ENCODE results near the gene LACTB.

DNA sequence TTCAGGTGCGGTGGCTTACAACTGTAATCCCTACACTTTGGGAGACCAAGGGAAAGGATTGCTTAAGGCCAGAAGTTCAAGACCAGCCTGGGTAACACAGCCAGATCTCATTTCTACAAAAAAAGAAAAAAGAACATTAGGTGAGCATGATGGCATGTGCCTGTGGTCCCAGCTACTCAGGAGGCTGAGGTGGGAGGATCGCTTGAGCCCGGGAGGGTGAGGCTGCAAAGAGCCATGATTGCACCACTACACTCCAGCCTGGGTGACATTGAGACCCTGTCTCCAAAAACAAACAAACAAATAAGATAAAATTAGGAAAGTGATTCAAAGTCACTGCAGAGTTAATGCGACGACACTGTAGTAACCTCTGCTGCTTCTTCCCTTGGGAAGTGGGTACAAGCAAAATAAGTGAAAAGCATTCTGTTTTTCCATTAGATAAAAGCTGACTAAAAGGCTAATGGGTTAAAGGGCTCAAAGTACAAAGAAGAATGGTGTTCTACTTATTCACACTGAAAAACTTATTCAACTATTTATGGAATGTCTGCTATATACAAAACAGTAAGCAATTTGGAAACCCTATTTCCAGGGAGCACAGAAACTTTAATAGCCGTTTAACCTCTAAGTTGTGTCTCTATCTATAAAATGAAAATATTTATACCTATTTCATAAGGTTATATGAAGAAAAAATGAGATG lies 43.7 kb downstream of the LACTB start:
- TF ChIP-seq CTCF (conservative IDR thresholded peaks at IDR 0.05; ENCODE audit: low read depth, low read length) (no peak), EZH2 (IDR thresholded peaks at IDR 0.05; ENCODE audit: low read length, unreplicated experiment) (no peak), EZH2phosphoT487 (IDR thresholded peaks at IDR 0.05; ENCODE audit: borderline replicate concordance, low read length) (no peak)
